NB4 (cell line): Measurements from ENCODE around the gene COMP.

Experiments used
- CTCF ChIP-seq: IDR thresholded peaks from one replicate; pipeline ENCODE4 v1.5.1; 2012; ENCODE audit warnings: low read depth, low read length
- MAX ChIP-seq: IDR thresholded peaks from 2 replicates; pipeline ENCODE4 v1.6.1; 2011; ENCODE audit warnings: low read depth, low read length

- no peak for TF ChIP-seq CTCF
- TF ChIP-seq MAX = no peak
Measured at GRCh38 chr19:18790566-18791314, at the start of gene COMP.
